ENCODE measurements around the gene FGD4.
A peak's percentile ranks its signal among the peaks of the same experiment; 100 is the strongest.

The FGD4 gene

GRCh38 chr12:32420356-32420755, 21.0 kb downstream of the FGD4 start:
- Histone ChIP-seq H3K9me3 (no peaks in the 10 kb centered on the region), H3K27me3 (ENCODE audit: low read depth) (no peaks in the 10 kb centered on the region), H3K4me3 (no peak overlapping the region), H3K4me1 (no peaks in the 10 kb centered on the region), H3K36me3 (replicated peaks) (no peaks in the 10 kb centered on the region)
- DNase-seq (ENCODE audit: low spot score in 2 of 2): no peak
- in situ Hi-C loops (cut with MboI; ENCODE audit: low sequenced_read_pairs): no loop called here

DNA sequence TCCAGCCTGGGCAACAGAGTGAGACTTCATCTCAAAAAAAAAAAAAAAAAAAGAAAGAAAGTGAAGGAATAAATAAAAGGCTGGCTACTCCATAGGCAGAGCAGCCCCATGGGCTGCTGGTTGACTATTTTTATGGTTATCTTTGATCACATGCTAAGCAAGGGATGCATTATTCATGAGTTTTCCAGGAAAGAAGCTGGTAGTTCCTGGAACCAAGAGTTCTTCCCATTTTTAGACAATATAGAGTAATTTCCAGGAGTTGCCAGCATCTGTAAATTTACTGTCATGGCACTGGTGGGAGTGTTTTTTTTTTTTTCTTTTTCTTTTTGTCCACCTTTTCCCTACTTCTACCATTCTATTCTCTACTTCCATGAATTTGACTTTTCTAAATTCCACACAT, 24.2 kb downstream of the FGD4 start:
- Histone ChIP-seq H3K4me3 (no peak overlapping the region), H3K36me3 (replicated peaks) (no peaks in the 10 kb centered on the region), H3K27me3 (ENCODE audit: low read depth) (no peaks in the 10 kb centered on the region), H3K4me1 (no peaks in the 10 kb centered on the region), H3K9me3 (no peaks in the 10 kb centered on the region)
- in situ Hi-C loops (cut with MboI; ENCODE audit: low sequenced_read_pairs): no loop called here
- no peak for DNase-seq (ENCODE audit: low spot score in 2 of 2)

DNA sequence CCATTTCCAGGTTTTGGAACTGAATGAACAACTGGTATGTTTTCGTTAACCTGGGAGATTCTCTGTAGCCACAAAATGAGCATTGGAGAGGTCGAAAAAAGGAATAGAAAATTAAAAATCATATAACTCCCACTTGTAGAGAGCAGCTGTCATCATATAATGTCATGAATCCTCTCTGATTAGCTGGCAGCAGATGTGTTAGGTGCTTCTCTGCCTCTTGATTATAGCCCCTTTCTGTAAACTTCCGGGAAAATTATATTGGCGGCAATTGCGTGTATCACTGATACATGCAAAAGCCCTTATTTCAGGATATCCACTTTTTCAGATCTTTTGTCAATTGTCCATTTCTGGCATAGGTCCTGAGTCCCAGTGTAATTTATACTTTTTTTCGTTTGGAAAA, 31.7 kb downstream of the FGD4 start:
- DNase-seq (ENCODE audit: low spot score in 2 of 2): no peak
- Histone ChIP-seq H3K36me3 (replicated peaks) (no peaks in the 10 kb centered on the region), H3K4me3 (no peak overlapping the region), H3K9me3 (no peaks in the 10 kb centered on the region), H3K4me1 (peaks cover 4% of the 10 kb centered on the region), H3K27me3 (ENCODE audit: low read depth) (no peaks in the 10 kb centered on the region)
- in situ Hi-C loops (cut with MboI; ENCODE audit: low sequenced_read_pairs): no loop called here

GRCh38 chr12:32435921-32436705, 36.8 kb downstream of the FGD4 start:
- Histone ChIP-seq H3K27me3 (ENCODE audit: low read depth) (no peaks in the 10 kb centered on the region), H3K36me3 (replicated peaks) (no peaks in the 10 kb centered on the region), H3K4me1 (peaks cover 4% of the 10 kb centered on the region), H3K9me3 (no peaks in the 10 kb centered on the region), H3K4me3 (no peak overlapping the region)
- in situ Hi-C loops (cut with MboI; ENCODE audit: low sequenced_read_pairs): no loop called here
- DNase-seq (ENCODE audit: low spot score in 2 of 2): no peak

- Histone ChIP-seq H3K4me3 (no peak overlapping the region), H3K36me3 (replicated peaks) (no peaks in the 10 kb centered on the region), H3K27me3 (ENCODE audit: low read depth) (no peaks in the 10 kb centered on the region), H3K4me1 (peaks cover 4% of the 10 kb centered on the region), H3K9me3 (no peaks in the 10 kb centered on the region)
- no peak for DNase-seq (ENCODE audit: low spot score in 2 of 2)
- in situ Hi-C loops (cut with MboI; ENCODE audit: low sequenced_read_pairs): no loop called here
These were observed 37.7 kb downstream of the FGD4 start for GRCh38 chr12:32437095-32437515.

DNA sequence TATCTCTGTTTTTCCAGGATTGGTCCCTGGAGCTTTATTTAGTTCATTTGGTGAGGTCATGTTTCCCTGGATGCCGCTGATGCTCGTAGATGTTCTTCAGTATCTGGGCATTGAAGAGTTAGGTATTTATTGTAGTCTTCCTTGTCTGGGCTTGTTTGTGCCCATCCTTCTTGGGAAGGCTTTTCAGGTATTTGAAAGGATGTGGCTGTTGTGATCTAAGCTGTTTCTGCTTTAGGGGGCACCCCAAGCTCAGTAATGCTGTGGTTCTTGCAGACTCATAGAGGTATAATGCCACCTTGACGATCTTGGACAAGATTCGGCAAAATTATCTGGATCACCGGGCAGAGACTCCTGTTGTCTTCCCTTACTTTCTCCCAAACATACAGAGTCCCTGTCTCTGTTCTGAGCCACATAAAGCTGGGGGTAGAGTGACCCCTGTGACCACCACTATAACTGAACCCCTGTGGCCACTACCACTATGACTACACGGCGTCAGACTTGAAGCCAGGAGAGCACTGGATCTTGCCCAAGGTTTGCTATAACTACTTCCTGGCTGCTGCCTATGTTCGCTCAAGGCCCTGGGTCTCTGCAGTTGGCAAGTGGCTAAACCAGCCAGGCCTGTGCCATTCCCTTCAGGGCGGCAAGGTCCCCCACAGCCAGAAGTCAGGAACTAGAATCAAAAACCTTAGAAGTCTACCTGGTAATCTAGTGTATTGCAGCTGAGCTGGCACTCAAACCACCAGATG, 40.9 kb downstream of the FGD4 start:
- no peak for DNase-seq (ENCODE audit: low spot score in 2 of 2)
- Histone ChIP-seq H3K36me3 (replicated peaks) (no peaks in the 10 kb centered on the region), H3K4me3 (no peak overlapping the region), H3K4me1 (no peaks in the 10 kb centered on the region), H3K27me3 (ENCODE audit: low read depth) (no peaks in the 10 kb centered on the region), H3K9me3 (no peaks in the 10 kb centered on the region)
- in situ Hi-C loops (cut with MboI; ENCODE audit: low sequenced_read_pairs): no loop called here

GRCh38 chr12:32443491-32443890, 44.1 kb downstream of the FGD4 start:
- Histone ChIP-seq H3K36me3 (replicated peaks) (no peaks in the 10 kb centered on the region), H3K4me3 (no peak overlapping the region), H3K9me3 (no peaks in the 10 kb centered on the region), H3K4me1 (no peaks in the 10 kb centered on the region), H3K27me3 (ENCODE audit: low read depth) (no peaks in the 10 kb centered on the region)
- in situ Hi-C loops (cut with MboI; ENCODE audit: low sequenced_read_pairs): no loop called here
- no peak for DNase-seq (ENCODE audit: low spot score in 2 of 2)

DNA sequence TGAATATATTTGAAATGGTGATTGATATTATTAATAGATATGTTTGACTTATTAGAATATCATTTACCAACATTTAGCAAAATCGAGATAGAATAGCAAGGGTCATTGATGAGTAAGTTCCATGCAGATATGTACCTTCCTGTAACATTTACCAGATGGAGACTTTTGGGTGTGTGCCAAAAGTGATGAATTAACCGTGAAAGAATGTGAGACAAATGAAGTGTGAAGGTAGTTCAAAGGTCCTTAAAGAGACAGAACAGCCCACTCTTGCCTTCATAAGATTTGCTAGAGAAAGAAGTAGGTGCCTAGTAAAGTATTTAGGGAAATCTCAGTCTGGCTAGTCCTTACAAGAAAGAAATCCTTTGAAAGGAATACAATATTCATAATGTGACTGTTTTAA, 45.5 kb downstream of the FGD4 start:
- Histone ChIP-seq H3K36me3 (replicated peaks) (no peaks in the 10 kb centered on the region), H3K4me1 (no peaks in the 10 kb centered on the region), H3K4me3 (no peak overlapping the region), H3K9me3 (no peaks in the 10 kb centered on the region), H3K27me3 (ENCODE audit: low read depth) (no peaks in the 10 kb centered on the region)
- DNase-seq (ENCODE audit: low spot score in 2 of 2): peak; percentile 20 to 26
- in situ Hi-C loops (cut with MboI; ENCODE audit: low sequenced_read_pairs): no loop called here

- Histone ChIP-seq H3K27me3 (ENCODE audit: low read depth) (no peaks in the 10 kb centered on the region), H3K4me1 (no peaks in the 10 kb centered on the region), H3K9me3 (no peaks in the 10 kb centered on the region), H3K4me3 (no peak overlapping the region), H3K36me3 (replicated peaks) (no peaks in the 10 kb centered on the region)
- in situ Hi-C loops (cut with MboI; ENCODE audit: low sequenced_read_pairs): no loop called here
- no peak for DNase-seq (ENCODE audit: low spot score in 2 of 2)
These were observed 46.0 kb downstream of the FGD4 start for GRCh38 chr12:32445356-32445755.

DNA sequence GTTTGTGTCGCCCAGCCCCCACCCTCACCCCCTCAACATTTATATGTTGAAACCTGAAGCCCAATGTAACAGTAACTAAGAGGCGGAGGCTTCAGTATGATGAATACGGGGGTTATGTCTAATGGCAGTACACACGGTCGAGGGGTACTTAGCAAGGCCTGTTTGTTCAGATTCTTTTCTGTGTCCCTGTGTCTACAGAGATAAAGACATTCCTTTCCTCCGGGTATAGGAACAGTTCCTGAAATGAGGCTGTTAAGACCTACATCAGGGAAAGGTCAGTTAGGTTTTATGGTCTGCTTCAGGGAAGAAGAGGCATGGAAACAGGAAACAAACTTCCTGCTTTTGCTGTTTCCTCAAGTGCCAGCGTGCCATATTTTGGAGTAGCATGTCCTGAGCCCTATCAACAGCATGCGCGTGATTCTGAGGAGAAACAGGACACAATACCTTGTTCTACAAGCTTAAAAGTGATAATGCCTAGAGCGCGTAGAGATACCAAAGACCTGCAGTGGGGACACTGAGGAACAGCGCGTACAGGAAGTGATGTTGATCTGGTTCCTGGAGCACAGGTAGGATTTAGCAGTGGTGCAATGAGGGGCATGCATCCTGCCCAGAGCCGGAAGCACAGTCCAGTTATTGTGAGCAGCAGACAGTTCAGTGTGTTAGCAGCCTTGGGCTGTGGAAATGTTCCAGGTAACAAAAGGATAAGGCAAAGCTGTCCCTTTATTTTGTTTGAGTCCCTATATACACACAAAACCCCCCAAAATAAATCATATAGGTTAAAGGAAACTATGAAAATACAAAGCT, 47.2 kb downstream of the FGD4 start:
- H3K4me3 ChIP-seq: no peak overlapping the region
- DNase-seq (ENCODE audit: low spot score in 2 of 2): no peak
- H3K9me3 ChIP-seq: no peaks in the 10 kb centered on the region
- H3K4me1 ChIP-seq: no peaks in the 10 kb centered on the region
- in situ Hi-C loops (cut with MboI; ENCODE audit: low sequenced_read_pairs): no loop called here
- no peaks in the 10 kb centered on the region for H3K27me3 ChIP-seq (ENCODE audit: low read depth)
- H3K36me3 ChIP-seq (replicated peaks): no peaks in the 10 kb centered on the region

GRCh38 chr12:32448586-32448985, 49.2 kb downstream of the FGD4 start:
- H3K4me1 ChIP-seq: peaks cover 2% of the 10 kb centered on the region
- H3K36me3 ChIP-seq (replicated peaks): no peaks in the 10 kb centered on the region
- no peaks in the 10 kb centered on the region for H3K27me3 ChIP-seq (ENCODE audit: low read depth)
- no peak for DNase-seq (ENCODE audit: low spot score in 2 of 2)
- H3K9me3 ChIP-seq: no peaks in the 10 kb centered on the region
- H3K4me3 ChIP-seq: no peak overlapping the region
- in situ Hi-C loops (cut with MboI; ENCODE audit: low sequenced_read_pairs): no loop called here

GRCh38 chr12:32450363-32450762, 51.0 kb downstream of the FGD4 start:
- Histone ChIP-seq H3K4me3 (no peak overlapping the region), H3K27me3 (ENCODE audit: low read depth) (no peaks in the 10 kb centered on the region), H3K4me1 (peaks cover 15% of the 10 kb centered on the region), H3K9me3 (no peaks in the 10 kb centered on the region), H3K36me3 (replicated peaks) (no peaks in the 10 kb centered on the region)
- in situ Hi-C loops (cut with MboI; ENCODE audit: low sequenced_read_pairs): loop anchor here (10.0 kb wide), 1 partner anchor 204 kb away; no protein-coding TSS in a partner anchor
- DNase-seq (ENCODE audit: low spot score in 2 of 2): no peak

- no peak overlapping the region for H3K4me3 ChIP-seq
- no peaks in the 10 kb centered on the region for H3K27me3 ChIP-seq (ENCODE audit: low read depth)
- DNase-seq (ENCODE audit: low spot score in 2 of 2): no peak
- H3K4me1 ChIP-seq: peaks cover 19% of the 10 kb centered on the region
- in situ Hi-C loops (cut with MboI; ENCODE audit: low sequenced_read_pairs): loop anchor here (10.0 kb wide), 1 partner anchor 204 kb away; no protein-coding TSS in a partner anchor
- H3K36me3 ChIP-seq (replicated peaks): no peaks in the 10 kb centered on the region
- H3K9me3 ChIP-seq: no peaks in the 10 kb centered on the region
These were observed 51.4 kb downstream of the FGD4 start for GRCh38 chr12:32450768-32451167.

DNA sequence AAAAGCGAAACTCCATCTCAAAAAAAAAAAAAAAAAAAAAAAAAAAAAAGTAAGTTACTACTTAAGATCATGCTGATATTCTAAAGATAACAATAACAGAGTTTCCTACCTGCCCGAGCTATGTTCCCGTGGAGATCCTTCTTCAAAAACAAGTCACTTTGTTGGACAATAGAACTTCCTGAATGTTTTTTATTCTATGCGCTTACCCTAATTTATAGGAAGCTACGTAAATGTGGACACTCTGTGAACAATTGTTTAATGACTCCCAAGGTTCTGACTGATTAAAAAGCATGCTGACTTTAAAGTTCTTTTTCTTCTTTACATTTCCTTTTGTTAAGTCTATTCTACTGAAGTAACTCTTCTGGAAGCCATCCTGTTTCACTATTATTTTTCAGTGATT, 52.5 kb downstream of the FGD4 start:
- H3K9me3 ChIP-seq: no peaks in the 10 kb centered on the region
- no peak overlapping the region for H3K4me3 ChIP-seq
- no peaks in the 10 kb centered on the region for H3K36me3 ChIP-seq (replicated peaks)
- DNase-seq (ENCODE audit: low spot score in 2 of 2): no peak
- H3K27me3 ChIP-seq (ENCODE audit: low read depth): no peaks in the 10 kb centered on the region
- in situ Hi-C loops (cut with MboI; ENCODE audit: low sequenced_read_pairs): loop anchor here (10.0 kb wide), 1 partner anchor 203 kb away; no protein-coding TSS in a partner anchor
- H3K4me1 ChIP-seq: peaks cover 29% of the 10 kb centered on the region
